NOMO-1 treated with DMSO at 0.1 percent for 48 hours (cell line): ENCODE measurements around the gene KCNMB2.

Source experiments
- DNase-seq: peaks from one replicate; lab custom pipeline; 2025; ENCODE audit not compliant: unreplicated experiment; lab: John Stamatoyannopoulos, UW

The KCNMB2 gene

DNA sequence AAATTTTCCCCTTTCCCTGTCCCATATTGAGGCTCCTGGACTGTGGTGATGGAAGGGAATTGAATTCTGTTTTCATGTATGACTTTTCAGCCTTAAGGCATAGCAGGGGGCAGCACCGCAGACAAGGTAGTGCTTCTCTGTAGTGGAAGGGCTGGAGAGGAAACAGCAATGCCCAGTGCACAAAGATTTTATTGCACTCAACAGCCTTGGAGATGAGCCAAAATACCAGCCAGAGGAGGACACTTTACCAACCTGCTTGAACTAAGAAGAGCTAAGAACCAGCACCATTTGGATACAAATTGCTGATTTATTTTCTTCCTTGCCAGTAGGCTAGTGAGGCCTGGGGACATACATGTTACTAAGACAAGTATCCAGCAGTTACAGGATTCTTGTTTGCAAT is 98.7 kb downstream of the KCNMB2 start:
- DNase-seq = no peak

DNA sequence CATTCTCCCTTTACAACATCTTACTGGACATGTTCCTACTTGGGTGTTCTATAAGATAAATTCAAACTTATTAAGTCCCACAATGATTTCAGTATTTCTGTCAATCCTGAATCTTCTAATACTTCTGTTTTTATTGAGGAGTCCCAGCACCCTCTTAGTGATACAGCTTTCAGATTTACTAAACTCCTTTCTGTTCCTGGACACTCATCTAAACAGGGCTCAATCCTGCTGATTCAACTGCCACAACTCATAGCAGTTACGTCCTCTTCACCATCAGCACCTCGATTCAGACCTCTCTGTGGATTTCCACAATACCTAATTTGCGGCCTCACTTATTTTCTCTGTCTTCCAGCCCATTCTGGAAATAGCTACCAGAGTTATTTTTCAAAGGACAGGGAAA is 101.6 kb downstream of the KCNMB2 start:
- no peak for DNase-seq

DNA sequence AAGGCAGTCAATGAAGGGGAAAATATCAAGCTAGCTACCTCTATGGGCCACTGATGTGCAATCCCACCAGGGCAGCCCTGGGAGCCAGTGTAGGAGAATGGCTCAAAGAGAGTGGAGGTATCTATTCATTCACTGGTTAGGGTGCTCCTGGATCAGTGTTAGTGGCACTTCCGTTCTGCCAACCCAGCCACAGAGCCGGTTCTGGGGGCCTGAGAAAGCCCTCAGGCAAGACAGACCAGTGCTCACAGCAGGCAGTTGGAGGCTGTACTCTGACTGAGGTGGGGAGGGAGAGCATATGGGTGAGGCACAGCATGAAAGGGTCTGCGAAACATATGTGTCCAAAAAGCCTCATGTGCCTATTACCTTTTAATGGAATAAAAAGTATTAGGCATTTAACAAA is 109.3 kb downstream of the KCNMB2 start:
- no peak for DNase-seq

DNA sequence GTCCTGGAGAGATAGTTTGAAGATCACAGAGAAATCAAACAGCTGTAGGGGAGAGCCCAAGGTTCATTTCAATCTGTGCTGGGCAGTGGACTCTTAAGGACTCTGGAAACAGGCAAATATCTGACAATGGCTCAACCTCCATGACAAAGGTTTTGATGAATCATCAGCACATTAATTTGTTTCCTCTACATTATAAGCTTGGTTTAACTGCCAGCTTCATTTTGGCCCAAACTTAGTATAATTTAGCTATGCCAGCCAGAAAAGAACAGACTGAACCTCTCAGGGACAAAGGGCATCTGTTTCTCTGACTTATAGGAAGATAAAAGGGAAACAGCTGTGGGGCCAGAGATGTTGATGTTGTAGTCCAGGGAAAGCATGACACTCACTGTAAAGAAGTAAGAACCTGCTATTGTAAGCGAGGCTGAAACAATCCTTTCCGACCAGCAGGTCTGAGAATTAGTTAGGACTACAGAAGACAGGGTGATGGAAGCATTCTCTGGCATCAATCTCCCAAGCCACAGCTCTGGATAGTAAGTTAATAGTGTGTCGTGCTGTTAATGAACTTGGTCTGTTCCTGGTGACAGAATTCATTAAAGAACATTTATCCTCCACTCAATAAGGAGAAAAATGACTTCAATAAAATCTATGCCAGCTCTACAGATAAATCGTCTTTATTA is 110.1 kb downstream of the KCNMB2 start:
- peak; percentile 26 for DNase-seq

DNA sequence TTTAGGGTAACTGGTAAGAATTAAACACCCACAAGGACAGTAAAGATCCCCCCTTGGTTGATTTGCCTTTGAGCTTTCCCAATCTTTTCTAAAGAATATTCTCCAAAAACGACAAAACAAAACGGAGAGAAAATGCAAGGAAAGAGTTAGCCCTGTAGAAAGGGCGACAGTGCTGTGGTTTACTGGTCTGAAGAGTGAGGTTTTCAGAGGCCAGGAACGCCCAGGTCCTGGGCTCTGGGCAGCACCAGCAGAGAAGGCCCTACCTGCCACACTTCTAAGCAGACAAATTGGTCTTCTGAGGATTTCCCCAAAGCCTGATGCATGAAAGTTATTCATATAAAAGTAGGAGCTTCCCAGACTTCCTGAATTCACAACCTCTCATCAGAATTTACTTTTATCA is 119.3 kb downstream of the KCNMB2 start:
- no peak for DNase-seq

DNA sequence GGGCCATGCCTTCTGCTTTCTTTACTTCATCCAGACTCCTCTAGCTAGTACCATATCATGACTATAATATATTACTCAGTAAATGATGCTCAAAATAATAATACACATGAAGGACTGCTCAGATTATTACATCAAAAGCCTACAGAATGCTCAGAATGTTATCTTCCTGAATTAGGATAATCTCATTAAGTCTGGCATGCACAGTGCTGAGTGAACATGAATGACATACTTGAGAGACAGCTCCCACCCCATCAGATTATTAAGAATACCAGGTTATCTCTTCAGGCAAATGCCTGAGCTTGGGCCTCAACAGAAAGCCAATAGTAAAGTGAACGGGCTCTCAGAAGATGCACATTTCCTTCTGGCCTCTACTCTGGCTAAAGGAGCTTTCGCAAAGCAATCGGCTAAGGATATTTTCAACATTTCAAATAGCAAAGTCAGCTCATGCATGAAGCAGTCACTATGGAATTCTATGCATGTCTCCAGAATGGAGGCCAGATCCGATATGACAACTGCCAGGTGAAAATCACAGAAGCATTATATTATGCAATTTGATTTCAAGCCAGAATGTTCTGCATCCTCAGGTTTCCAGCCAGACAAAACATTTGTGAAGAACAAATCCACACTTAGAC is 122.6 kb downstream of the KCNMB2 start:
- no peak for DNase-seq

DNA sequence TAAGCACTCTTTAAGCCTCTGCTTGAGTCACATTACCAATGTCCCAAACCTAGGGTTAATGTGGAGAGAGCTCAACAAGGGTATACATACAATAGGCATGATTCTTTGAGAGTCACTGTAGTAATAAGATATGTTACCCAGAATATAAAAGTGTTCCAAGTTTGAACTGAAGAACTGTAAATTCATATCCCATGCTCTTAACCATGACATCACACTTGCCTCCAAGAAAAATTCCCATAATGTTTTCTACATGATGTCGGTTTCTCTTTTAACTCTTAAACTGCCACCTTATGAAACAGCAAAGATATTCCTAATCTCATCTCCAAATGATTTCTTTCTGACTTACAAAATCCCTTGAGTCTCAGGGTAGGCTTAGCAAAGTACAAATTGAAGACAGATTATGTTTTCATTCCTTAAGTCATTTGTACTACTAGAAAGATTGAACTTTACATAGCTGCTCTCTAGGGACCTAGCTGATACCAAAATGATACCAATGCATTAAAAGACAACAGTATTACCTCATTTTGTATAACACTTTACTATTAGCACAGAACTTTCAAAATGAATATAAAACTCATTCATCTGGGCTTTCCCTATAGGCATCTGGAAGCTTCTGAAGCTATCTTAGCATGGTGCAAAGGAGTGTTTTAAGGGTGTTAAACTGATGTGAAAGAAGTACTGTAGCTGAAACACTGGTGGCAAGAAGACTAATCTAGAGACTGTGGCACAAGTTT is 127.1 kb downstream of the KCNMB2 start:
- no peak for DNase-seq

DNA sequence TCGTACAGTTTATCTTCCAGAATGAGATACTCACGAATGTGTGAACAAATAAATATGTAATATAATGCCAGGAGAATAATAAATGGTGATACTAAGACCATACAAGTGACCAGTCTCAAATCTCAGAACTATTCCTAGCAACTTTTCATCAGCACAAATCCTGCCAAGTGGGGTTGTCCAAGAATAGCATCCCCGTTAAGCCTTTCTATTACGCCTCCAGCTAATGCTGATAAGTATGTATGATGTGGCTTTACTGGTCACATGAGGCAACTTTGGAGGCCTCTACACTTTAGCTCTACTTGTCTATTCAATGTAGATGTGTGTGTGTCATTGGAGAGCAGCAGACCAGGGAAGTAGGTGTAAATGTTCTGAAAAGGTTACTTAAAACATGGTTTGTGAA is 129.5 kb downstream of the KCNMB2 start:
- no peak for DNase-seq

DNA sequence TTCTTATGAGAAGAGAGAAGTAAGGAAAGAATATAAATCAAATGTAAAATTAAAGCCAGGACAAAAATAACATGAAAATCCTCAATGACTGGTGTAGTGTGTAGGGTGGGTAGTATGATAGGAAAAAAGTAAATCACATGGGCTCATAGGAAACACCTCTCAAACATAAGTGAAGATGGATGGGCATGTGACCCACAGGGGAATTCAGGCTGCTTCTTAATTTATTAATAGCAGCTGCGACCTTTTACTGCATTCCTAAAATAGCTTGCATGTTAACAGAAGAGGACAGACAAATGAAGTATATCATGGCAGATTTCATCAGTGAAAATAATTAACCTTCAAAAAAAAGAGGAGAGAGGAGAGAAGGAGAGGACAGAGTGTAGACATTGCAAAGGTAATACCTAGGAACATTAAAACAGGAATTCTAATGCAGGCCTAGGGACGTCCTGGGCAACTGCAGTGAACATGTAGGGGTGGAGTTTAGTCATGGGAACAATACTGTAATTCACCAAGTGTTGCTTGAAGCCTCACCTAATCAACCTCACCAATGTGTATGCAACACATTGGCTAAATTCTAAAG is 132.9 kb downstream of the KCNMB2 start:
- no peak for DNase-seq

DNA sequence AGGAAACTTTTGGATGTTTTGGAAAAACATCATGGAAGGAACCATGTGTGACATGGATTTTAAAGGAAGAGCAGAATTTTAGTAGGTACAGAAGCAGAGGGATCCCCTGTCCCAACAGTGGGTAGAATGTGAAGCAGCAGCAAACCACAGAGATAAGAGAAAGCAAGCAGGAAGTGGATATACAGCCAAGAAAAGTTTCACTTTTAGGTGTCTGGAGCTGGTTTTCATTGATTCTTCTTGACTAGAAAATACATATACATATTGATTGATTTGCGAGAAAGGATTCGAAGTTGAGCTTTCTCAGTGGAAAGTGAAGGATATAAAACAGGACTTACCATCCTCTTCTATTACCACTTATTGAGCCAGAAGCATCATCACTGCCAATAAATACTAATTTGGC is 133.5 kb downstream of the KCNMB2 start:
- DNase-seq = no peak

DNA sequence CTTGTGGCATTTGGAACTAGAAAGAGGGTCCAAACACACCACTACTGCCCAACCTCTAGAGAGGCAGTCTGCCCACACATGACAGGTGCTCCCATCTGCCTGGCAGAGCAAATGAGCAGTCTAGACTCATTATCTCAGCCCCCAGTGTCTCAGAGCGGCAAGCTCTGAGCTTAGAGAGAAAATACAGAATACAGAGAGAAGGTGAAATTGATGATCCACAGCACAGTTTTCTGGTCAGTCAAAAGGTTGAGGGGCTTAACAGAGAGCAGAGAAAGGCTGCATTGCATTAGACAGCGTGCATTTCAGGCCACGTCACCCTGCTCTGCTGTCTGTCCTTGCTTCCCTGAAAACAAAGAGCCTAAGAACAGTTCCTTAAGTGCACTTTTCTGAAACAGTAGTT is 135.1 kb downstream of the KCNMB2 start:
- no peak for DNase-seq

DNA sequence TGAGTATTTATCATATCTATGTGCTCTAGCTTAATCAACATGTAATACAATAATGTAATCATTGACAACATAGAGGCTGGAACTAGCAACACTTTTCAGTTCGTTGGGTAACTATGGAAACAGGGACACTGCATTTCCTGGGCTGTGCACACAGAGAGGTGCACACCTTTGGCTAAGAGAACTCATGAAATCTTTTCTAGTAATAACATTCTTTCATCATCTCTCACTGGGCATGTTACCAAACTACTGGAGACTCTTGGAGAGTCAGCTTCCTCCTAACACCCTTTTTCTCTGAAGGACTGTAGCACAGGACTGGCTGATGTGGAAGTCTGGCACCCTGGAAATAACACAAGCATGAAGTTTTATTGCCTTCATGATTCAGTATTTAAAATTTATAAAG is 135.6 kb downstream of the KCNMB2 start:
- peak; percentile 4 for DNase-seq

DNA sequence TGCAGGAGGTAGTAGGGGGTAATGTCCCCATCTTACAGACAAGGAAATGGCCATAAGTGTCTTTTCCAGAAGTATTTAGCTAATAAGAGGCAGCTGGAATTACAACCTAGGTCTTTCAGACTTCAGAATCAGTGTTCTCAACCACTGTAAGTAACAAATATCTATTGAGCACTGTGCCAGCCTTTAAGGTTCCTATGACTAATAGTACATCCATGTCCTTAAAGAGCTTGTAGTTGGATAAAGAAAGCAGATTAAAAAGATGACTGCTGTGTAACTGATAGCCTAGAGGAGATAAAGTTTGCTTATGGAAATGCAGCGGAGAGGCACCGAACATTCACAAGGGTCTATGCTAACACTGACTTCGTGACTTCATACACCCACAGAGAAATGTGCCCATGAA is 136.0 kb downstream of the KCNMB2 start:
- no peak for DNase-seq

DNA sequence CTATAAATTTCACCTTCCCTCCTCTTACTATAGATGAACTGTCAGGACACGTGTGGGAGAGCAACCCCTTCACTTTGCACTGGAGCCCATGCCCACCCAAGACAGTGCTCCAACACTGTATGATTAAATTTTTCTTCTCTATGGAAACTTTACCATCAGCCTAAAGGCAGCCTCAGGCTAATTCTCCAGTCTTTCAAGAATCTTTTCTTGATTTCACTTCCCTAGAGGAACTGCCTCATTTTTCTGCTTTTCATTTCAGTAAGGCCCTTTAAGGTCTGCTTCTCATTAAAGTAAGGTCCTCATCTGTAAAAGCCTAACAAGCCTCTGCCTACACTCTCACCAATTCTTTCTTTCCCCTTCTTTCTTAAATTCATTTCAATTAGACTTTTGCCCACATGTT is 137.3 kb downstream of the KCNMB2 start:
- DNase-seq = peak; percentile 2

DNA sequence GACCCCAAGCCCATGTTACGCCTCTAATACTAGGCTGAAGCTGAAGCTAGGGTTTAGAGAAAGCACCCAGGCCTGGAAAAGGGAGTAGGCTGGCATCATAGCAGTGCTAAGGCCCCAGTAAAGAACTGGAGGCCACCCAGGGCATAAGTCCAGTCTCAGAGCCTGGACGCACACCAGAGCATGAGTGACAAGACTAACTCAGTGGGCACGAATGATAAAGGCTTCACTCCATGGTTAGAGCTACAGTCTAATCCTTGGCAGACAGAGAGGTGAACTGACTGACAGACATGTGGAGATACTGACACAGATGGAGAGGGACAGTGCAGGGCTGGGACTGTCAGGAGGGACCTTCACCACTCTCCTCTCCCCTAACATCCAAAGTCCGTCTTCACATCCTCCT is 139.8 kb downstream of the KCNMB2 start:
- no peak for DNase-seq

DNA sequence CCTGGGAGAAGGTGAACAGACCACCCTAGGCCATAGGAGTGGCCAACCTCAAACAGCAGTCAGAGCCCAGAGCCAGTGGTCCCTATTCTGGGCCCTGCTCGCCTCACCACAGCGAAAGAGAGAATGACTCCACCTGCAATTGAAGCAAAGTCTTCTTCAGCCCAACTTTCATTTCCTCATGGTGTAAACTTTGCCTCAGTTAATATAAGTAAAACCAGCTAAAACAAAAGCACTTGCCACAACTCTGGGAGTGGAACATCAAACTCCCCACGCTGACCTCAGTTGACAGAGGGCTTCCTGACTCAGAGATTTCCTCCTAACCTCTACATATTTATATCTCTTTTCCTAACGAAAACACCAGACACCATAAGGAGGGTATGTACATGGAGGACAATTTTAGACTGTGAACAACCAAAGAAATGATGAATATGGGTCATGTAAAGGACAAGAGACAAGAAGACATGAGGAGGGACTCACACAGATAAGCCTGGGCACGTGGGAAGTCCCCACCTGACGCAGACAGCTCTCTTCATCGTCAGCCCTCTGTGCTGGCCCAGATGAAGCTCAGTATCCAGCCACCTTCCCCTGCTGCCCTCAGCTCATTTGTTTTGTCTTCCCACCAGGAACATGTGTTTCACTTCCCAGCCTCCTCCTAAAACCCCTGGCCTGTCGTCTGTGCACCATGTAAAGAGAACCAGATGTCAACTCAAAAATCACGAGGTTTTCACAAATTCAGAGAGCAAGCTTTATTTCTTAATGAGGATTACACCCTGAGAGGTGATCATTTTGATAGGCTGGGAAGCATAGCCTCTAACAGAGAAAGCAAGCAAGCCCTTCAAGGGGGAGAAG is 140.9 kb downstream of the KCNMB2 start:
- peak; percentile 13 for DNase-seq

DNA sequence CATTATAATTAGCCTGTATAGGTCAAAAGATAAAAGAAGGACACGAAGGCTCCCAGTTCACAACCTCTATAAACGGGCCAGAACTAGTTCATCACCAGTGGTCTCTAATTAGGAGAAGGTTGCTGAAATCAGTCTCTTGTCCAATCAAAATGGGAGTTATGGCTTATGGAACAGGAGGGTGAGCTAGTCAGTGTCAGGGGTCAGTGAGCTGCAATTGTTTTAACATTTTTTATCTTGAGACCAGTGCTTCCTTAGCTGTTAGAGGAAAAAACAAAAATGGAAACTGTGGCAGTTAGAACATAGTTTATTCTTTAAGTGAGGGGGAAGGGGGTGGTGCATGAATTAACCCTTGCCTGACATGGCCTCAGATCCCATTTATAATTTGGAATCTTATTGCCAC is 141.7 kb downstream of the KCNMB2 start:
- no peak for DNase-seq

DNA sequence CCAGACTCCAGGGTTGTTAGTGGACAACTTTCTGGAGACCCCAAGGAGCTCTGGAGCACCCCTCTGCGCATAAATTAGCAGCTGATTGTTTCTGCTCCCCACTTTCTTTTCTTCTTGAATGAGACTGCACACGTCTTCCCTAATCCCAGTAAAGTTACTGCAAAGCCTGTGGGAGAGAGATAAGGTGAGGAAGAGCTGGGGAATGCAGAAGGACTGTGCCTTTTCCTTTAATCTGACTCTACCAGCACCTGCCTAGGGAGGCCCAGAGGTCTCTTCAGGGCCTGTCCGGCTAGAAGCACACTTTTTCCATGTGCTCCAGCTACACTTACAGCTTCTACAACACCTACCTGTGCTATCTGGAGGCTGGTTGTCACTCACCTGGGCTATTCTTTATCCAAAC is 143.8 kb downstream of the KCNMB2 start:
- DNase-seq = no peak

DNA sequence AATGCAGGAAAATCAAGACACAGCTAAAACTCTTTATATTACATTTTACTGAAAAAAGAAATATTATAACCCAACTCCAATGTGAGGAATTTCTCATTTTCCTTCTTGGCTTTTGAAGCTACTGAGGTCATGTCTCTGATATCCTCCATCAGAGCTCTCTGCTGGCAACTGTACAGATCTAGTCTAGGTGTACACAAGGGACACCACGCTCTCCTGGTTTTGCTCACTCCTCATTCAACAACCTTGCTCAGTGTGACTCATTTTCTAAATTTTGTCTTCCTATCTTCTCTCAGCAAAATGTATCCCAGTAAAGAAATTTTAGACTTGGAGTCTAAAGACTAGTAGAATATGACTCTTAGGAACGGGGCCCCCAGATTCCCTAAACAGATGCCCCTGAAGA is 144.3 kb downstream of the KCNMB2 start:
- no peak for DNase-seq

DNA sequence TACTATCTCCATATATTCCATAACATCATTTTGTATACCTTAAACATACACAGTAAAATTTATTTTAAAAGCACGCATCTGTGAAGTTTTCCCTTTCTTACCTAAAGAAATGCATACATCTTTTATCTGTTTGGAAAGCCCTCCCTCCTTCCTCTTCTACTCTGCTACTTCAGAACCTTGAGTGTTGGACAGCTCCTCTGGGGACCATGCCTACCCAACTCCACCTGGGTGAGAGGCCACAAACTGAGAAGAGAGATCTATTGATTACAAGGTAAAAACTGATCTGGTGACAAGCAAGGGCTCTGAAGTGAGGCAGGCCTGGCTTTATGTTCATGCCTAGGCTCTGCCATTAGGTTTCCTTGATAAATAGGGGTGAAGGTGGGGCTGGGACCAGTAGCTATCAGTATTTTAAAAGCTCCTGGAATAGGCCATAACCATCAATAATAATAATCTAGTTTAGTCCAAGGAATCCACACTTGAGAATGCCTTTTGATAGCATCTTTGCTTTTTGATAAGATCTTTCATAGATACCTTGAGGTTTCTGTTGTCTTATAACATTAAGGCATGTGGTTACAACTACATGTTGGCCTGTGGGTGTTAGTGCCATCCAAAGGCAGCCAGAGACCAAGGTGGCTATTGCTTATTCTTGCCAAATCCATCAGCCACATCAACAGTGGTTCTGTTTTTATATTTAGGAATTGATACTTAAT is 148.8 kb downstream of the KCNMB2 start:
- peak; percentile 3 for DNase-seq

DNA sequence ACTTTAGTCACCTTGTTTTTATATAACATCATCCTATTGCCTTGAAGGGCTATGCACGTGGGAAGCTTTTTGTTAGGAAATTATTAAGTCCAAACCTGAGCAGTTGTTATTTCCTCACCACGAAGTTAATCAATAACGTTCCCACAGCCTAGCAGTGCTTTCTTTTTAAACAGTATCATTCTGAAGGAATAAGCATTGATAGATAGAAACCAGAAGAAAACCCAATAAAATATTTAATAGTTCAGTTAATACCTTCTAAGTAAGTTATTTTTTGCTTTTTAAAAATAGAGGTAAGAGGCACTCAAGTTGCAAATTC is 149.3 kb downstream of the KCNMB2 start:
- DNase-seq = no peak
